HCT116 (cell line): ENCODE data around the gene ZNF823. TPM values are rescaled to one million over a fixed set of nuclear protein-coding genes. Genes with fewer than 3 reads are reported as not detected.

Experiments
- ATAC-seq: fragments of 200-7000 bp; cut with Tn5 transposase; 2 replicates; pipeline ENCODE4 v1.9.1; 2020; ENCODE audit warnings: mild to moderate bottlenecking, moderate library complexity
- BruUV-seq: library from RNA; stranded (reverse); fragments of 400-500 nt; replicated peaks from 2 replicates; lab custom pipeline; 2021; lab: Mats Ljungman, UMichigan
- CTCF ChIA-PET: fragments of 300-600 bp; sonication (Branson Sonifier 250); formaldehyde crosslinking; loops from one replicate; lab custom pipeline; 2021; ENCODE audit warnings: antibody characterized with exemption; lab: Charles Lee
- POLR2A ChIA-PET: fragments of 300-600, 350-600 bp; sonication (Branson Sonifier 250); formaldehyde crosslinking; loops from one replicate; lab custom pipeline; 2021; ENCODE audit warnings: antibody characterized with exemption; lab: Charles Lee
- RAD21 ChIA-PET, 2 experiments: fragments of 300-600 bp; sonication (Branson Sonifier 250); formaldehyde crosslinking; loops; one replicate each; lab custom pipeline; 2023; ENCODE audit warnings: low total read pairs in 2 of 2; ENCODE audit not compliant: uncharacterized antibody in 2 of 2, unreplicated experiment in 2 of 2, low non-redundant PET in 1 of 2; lab: Charles Lee
- DNase-seq: peaks from one replicate; pipeline ENCODE4 v3.0.0-alpha.2; 2010; ENCODE audit warnings: low read depth, low spot score
- H2AFZ ChIP-seq: fragments of 200-600 bp; shearing (Covaris generic), sonication (generic); 2 replicates; pipeline ENCODE4 v1.6.1; 2017; ENCODE audit warnings: low read depth, mixed run types, mixed read lengths, antibody characterized with exemption, low read length; ENCODE audit not compliant: poor library complexity, severe bottlenecking
- H3K27ac ChIP-seq: 2 replicates; pipeline ENCODE4 v1.5.1; 2012; ENCODE audit warnings: low read depth, low read length
- H3K27me3 ChIP-seq: fragments of 200-600 bp; sonication (generic); 2 replicates; pipeline ENCODE4 v1.6.1; 2016; ENCODE audit warnings: mixed run types, low read length, mixed read lengths; ENCODE audit not compliant: insufficient read depth
- H3K36me3 ChIP-seq, 2 experiments: fragments of 200-500 bp in 1 of 2; fragments of 200-600 bp in 1 of 2; sonication (Bioruptor generic) in 1 of 2; sonication (generic) in 1 of 2; 2 replicates each; pipeline versions ENCODE4 v1.5.1 to v1.6.1; 2014 to 2016; ENCODE audit warnings: low read length in 2 of 2, inconsistent platforms in 1 of 2, mixed read lengths in 1 of 2, mixed run types in 1 of 2; ENCODE audit not compliant: insufficient read depth in 2 of 2, control insufficient read depth in 1 of 2
- H3K4me1 ChIP-seq, 2 experiments: fragments of 200-600 bp in 1 of 2; sonication (generic) in 1 of 2; 2 replicates each; pipeline versions ENCODE4 v1.5.1 to v1.6.1; 2012 to 2017; ENCODE audit warnings: low read length in 2 of 2, inconsistent platforms in 1 of 2, mild to moderate bottlenecking in 1 of 2, mixed read lengths in 1 of 2, mixed run types in 1 of 2, moderate library complexity in 1 of 2; ENCODE audit not compliant: insufficient read depth in 2 of 2, control insufficient read depth in 1 of 2
- H3K4me2 ChIP-seq: fragments of 200-600 bp; sonication (generic); 2 replicates; pipeline ENCODE4 v1.6.1; 2017; ENCODE audit warnings: mixed run types, low read length, mixed read lengths
- H3K4me3 ChIP-seq, 2 experiments: fragments of 200-600 bp in 1 of 2; sonication (generic) in 1 of 2; replicated peaks in 1 of 2; 2 replicates each; pipeline ENCODE4 v1.5.1; 2011 to 2016; ENCODE audit warnings: low read length in 2 of 2, control low read depth in 1 of 2, low read depth in 1 of 2, mild to moderate bottlenecking in 1 of 2, mixed read lengths in 1 of 2, mixed run types in 1 of 2
- H3K79me2 ChIP-seq: fragments of 200-600 bp; sonication (generic); 2 replicates; pipeline ENCODE4 v1.6.1; 2017; ENCODE audit warnings: mild to moderate bottlenecking, mixed run types, low read length, moderate library complexity, mixed read lengths; ENCODE audit not compliant: insufficient read depth
- H3K9ac ChIP-seq: fragments of 200-600 bp; sonication (generic); 2 replicates; pipeline ENCODE4 v1.6.1; 2016; ENCODE audit warnings: low read length, mixed read lengths
- H3K9me2 ChIP-seq: fragments of 200-600 bp; sonication (generic), shearing (Covaris generic); 2 replicates; pipeline ENCODE4 v1.6.1; 2017; ENCODE audit warnings: mixed run types, mild to moderate bottlenecking, moderate library complexity; ENCODE audit not compliant: insufficient read depth
- H3K9me3 ChIP-seq, 2 experiments: fragments of 200-500 bp in 1 of 2; fragments of 200-600 bp in 1 of 2; sonication (Bioruptor generic) in 1 of 2; sonication (generic) in 1 of 2; 2 replicates each; pipeline ENCODE4 v1.6.1; 2014 to 2017; ENCODE audit warnings: low read length in 2 of 2, mixed read lengths in 2 of 2, inconsistent platforms in 1 of 2, low read depth in 1 of 2, mild to moderate bottlenecking in 1 of 2, mixed run types in 1 of 2, moderate library complexity in 1 of 2; ENCODE audit not compliant: control insufficient read depth in 1 of 2, insufficient read depth in 1 of 2
- H4K20me1 ChIP-seq: fragments of 200-600 bp; sonication (generic), shearing (Covaris generic); 2 replicates; pipeline ENCODE4 v1.6.1; 2017; ENCODE audit warnings: mixed run types, mild to moderate bottlenecking, moderate library complexity; ENCODE audit not compliant: insufficient read depth
- CBX3 ChIP-seq: IDR thresholded peaks from 2 replicates; pipeline ENCODE4 v1.6.1; 2012; ENCODE audit warnings: low read depth
- CEBPB ChIP-seq: IDR thresholded peaks from 2 replicates; pipeline ENCODE4 v1.6.1; 2012; ENCODE audit warnings: low read depth
- CTCF ChIP-seq, 3 experiments: fragments of 200-600 bp in 1 of 3; sonication (generic) in 1 of 3; IDR thresholded peaks in 2 of 3; conservative IDR thresholded peaks in 1 of 3; 2 replicates each; pipeline ENCODE4 v1.5.1; 2012 to 2017; ENCODE audit warnings: low read depth in 2 of 3, low read length in 2 of 3, antibody characterized with exemption in 1 of 3, borderline replicate concordance in 1 of 3, control low read depth in 1 of 3, mild to moderate bottlenecking in 1 of 3, mixed read lengths in 1 of 3, mixed run types in 1 of 3, moderate library complexity in 1 of 3; ENCODE audit not compliant: insufficient read depth in 1 of 3
- ELF1 ChIP-seq: IDR thresholded peaks from 2 replicates; pipeline ENCODE4 v1.6.1; 2012; ENCODE audit warnings: low read depth, borderline replicate concordance
- JUND ChIP-seq: IDR thresholded peaks from 2 replicates; pipeline ENCODE4 v1.6.1; 2012
- MAX ChIP-seq: IDR thresholded peaks from 2 replicates; pipeline ENCODE4 v1.6.1; 2012
- POLR2AphosphoS5 ChIP-seq: IDR thresholded peaks from 2 replicates; pipeline ENCODE4 v1.6.1; 2011; ENCODE audit warnings: mild to moderate bottlenecking, low read depth, low read length, moderate library complexity
- SP1 ChIP-seq: IDR thresholded peaks from 2 replicates; pipeline ENCODE4 v1.6.1; 2012; ENCODE audit warnings: low read depth
- SRF ChIP-seq: IDR thresholded peaks from 2 replicates; pipeline ENCODE4 v1.6.1; 2012; ENCODE audit warnings: low read depth
- TCF7L2 ChIP-seq: IDR thresholded peaks from 2 replicates; pipeline ENCODE4 v1.7.0; 2011; ENCODE audit warnings: borderline replicate concordance, inconsistent platforms; ENCODE audit not compliant: insufficient read depth, insufficient read length; ENCODE audit errors: extremely low read depth
- ZBTB33 ChIP-seq: IDR thresholded peaks from 2 replicates; pipeline ENCODE4 v1.6.1; 2011; ENCODE audit warnings: mild to moderate bottlenecking, low read length, moderate library complexity; ENCODE audit not compliant: insufficient replicate concordance; ENCODE audit errors: extremely low read depth
- ZFX ChIP-seq: fragments of 450-650 bp; IDR thresholded peaks from 2 replicates; pipeline ENCODE4 v1.6.1; 2017
- ZNF274 ChIP-seq: fragments of 200-500 bp; sonication (Bioruptor generic); IDR thresholded peaks from 2 replicates; pipeline ENCODE4 v1.6.1; 2014; ENCODE audit warnings: mild to moderate bottlenecking, low read depth, low read length, inconsistent platforms
- intact Hi-C: fragments of 100-400 bp; cut with micrococcal nuclease; formaldehyde crosslinking; loops from 2 replicates; pipeline ENCODE4 v1.10.0; 2022
- total RNA-seq: library from RNA; stranded (reverse); gene quantifications from one replicate; pipeline ENCODE4 v1.2.1, GENCODE V29; 2021; ENCODE audit not compliant: unreplicated experiment

The ZNF823 gene
- total RNA-seq, 1 experiment from 2014 or later: 4.7 TPM

GRCh38 chr19:11736696-11737095 lies 2.0 kb downstream of the ZNF823 start:
- no peaks in the 10 kb centered on the region for H3K9me3 ChIP-seq
- H3K27me3 ChIP-seq: no peaks in the 10 kb centered on the region
- H3K9ac ChIP-seq: no peak overlapping the region
- TF ChIP-seq CTCF (IDR thresholded peaks at IDR 0.05 in 2 of 3, conservative IDR thresholded peaks at IDR 0.05 in 1 of 3; ENCODE audit: borderline replicate concordance in 1 of 3, insufficient read depth in 1 of 3, low read depth in 2 of 3, low read length in 2 of 3) (no peak), CEBPB (no peak), ZBTB33 (no peak), SRF (no peak), ZNF274 (no peak), ELF1 (no peak), JUND (no peak), CBX3 (no peak), TCF7L2 (no peak), POLR2AphosphoS5 (no peak), MAX (no peak), ZFX (no peak), SP1 (no peak)
- TF ChIP-seq, all 23 proteins: peak for 0
- DNase-seq: no peak
- no peak for ATAC-seq
- no TSS peak for BruUV-seq
- Histone ChIP-seq H3K4me1 (peaks cover 16 to 41% of the 10 kb centered on the region in 2 experiments), H3K27ac (no peak overlapping the region), H3K4me3 (no peak overlapping the region), H3K9me2 (no peaks in the 10 kb centered on the region), H3K4me2 (peak overlapping the region; percentile 89), H4K20me1 (no peaks in the 10 kb centered on the region), H3K36me3 (no peaks in the 10 kb centered on the region), H3K79me2 (peaks cover 40% of the 10 kb centered on the region), H2AFZ (no peak overlapping the region)
- ChIA-PET POLR2A (interaction anchor here (1.1 kb wide), 1 partner anchor 97 kb away, joined by 3 read pairs; no protein-coding TSS in a partner anchor), CTCF (interaction anchor here (1.0 kb wide), 1 partner anchor 36 kb away, joined by 4 read pairs; no protein-coding TSS in a partner anchor), RAD21 (no interaction called here)
- intact Hi-C loops: loop anchor here (5.0 kb wide), 1 partner anchor 44 kb away; no protein-coding TSS in a partner anchor
